GM19239 (cell line): ENCODE results near the gene GNA12.

Experiments used
- DNase-seq: peaks from one replicate; pipeline ENCODE4 v3.0.0; 2011; ENCODE audit warnings: low spot score; ENCODE audit not compliant: insufficient read length
- FAIRE-seq: peaks from 2 replicates; lab custom pipeline; 2011; peaks lifted over from hg19 to GRCh38; lab: Jason Lieb, UNC

Gene GNA12

DNA sequence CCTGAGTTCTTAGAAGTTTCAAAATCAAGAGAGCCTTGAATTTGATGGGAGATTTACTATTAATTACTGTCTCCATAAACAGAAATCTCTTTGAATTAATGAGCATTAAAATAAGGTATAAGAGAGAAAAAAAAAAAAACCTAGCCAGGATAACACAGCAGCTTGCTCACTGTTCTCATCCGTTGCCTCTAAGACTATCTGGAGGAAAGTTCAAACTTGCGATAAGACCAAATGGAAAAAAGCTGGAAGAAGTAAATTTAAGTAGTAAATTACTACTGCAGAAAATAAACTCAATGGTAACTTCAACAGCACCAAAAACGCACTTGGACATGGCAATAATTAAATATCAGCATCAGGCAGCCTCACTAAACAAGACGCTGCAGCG is 36.7 kb downstream of the GNA12 start:
- no peak for FAIRE-seq
- no peak for DNase-seq

DNA sequence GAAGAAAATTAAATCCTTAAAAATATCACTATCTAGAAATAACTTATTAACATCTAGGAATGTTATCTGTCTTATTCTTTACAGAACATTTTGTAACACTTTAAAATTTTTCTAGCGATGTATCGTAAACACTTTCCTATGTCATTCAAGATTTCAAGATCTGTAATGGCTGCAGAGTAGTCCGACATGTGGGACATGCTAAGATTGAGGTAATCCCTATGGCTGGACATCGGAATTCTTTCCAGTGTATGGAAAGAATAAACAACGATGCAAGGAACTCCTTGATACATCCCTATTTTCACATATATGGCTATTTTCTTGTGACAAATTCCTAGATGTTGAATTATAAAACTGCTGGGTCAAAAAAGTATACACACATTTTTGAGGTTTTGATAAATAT is 37.5 kb downstream of the GNA12 start:
- FAIRE-seq = no peak

DNA sequence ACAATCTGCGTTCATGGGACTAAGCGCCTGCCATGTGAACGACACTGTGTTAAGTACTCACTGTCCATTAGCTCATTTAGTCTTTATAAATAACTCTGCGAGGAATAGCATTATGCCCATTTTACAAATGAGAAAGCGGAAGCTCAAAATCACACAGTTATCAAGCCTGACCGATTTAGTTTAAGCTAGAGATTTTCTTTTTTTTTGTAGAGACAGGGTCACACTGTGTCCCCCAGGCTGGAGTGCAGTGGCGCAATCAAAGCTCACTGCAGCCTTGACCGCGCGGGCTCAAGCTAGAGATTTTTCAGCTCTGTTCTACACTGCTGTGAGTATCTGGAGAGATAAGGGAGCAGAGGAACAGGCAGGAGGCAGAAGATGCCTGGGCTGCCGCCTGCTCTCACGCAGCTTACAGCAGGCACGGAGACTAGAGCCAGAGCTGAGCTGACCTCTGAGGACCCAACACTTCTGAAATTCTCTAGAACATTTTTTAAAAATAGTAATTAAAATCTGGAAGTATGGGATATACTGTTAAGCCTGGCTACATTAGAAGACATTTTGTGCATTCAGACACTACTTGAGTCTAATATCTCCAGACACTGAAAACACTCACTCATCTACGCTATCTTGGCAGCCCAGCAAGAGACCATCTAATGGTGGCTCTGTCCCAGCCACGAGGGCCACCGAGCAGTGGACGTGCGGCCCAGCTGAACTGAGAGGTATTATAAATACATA is 38.7 kb downstream of the GNA12 start:
- DNase-seq = no peak
- no peak for FAIRE-seq

More for the DNA sequence above, 37.5 kb downstream of the GNA12 start:
- no peak for DNase-seq

DNA sequence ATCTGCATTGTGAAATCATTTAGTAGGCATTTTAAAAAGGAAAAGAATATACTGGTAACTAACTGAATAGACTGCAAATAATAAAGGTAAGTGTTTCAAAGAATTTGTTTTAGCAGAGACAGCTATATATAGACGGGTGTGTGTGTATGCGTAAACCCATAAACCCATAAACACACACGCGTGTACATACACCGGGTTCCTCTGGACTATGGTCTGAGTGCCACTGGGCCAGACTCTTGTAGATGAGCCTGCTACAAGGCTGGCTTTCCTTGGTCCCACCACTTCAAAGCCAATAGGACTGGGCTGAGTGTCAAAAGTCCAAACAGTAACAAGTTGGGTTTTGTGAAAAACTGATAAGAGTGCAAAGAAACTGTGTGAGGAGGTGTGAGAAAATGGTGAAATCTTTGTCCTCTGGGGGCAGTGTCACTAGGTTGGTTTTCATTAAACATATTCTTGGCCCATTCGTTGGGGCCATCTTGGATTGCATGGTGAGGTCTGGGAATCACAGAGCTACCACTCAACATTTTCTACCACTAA is 39.8 kb downstream of the GNA12 start:
- FAIRE-seq (no peak), DNase-seq (no peak)

DNA sequence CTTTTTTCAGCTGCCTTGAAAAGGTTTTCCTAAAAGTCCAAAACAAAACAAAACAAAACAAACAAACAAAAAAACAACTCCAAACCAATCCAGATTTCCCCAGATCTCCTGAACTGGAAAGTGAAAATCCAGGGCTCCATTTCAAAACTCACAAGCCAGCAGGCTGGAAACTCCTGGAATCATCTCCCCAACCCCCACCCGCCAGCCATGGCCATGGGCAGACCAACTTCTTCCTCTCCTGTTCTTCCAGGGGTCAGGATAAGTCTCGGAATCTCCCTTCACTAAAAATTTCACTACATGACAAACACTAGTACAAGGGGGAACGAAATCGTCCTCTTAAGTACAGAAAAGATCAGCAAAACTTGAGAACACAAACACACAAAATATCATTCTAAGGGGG is 40.4 kb downstream of the GNA12 start:
- FAIRE-seq (no peak), DNase-seq (no peak)

DNA sequence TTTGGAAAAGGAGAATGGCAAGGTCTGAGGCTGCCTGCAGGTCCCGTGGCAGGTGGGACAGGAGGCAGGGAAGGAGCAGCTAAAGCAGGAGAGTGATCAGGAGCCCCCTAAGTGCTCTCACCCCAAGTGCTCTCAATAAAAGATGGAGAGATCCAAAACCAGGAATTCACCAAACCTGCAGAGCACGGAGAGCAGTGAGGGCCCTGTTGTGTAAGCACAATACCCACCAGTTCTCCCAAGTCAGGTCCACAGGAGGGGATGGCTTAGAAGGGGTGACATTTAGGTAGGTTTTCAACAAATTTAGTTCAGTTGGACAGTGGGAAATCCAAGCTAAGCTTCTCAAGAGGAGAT is 40.8 kb downstream of the GNA12 start:
- FAIRE-seq = no peak
- DNase-seq = no peak

DNA sequence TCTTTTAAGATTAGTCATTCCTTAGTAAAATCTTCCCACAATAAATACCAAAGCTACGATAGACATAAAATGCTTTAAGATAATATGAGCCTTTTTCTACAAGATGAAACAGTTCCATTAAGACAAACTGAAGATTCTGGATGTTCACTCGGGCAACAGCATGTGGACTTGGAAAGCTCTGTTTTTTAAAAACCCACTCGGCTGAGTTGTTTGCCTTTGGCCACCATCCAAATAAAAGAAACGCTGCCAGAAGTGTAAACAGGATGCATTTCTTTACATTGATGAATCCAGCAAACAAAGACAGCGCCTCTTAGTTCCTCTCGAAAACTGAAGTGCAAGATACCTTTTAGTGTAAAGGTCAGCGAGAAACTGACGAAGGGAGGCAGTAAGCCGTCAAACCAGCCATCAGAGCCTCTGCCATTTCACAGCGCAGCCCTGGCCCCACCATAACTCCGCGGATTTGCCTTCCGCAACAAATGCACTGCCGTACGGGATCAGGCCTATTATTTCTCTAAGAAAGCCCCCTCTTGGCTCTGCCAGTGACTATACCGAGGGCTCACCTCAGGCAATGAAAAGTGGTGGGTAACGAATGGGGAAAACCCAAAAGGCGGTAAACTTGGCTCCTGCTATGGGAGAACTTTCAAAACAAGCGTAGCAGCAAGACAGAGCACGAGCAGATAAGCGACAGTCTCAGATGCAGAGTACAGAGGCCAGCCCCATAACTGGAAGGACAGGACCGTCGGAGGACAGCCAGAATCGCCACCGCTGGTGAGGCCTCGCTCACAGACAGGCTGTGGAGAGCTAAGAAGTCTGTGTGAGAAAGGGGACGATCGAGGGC is 41.4 kb downstream of the GNA12 start:
- FAIRE-seq (no peak), DNase-seq (no peak)

DNA sequence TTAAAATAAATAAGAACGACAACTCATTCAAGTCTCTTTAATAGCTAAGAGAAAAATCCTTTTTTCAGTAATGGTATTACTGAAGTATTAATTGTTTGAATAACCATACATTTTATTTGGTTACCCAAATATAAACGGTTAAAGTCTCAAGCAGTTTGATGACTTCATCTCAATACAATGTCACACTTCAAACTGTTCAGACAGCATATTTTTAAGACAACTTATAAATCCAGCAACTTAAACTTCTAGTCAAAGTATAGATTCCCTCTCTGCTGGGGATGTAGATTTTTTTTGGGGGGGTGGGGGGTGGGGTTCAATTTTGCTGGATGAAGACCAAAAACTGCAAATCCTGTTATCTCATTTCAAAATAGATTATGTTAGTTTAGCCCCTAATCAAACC is 42.0 kb downstream of the GNA12 start:
- DNase-seq = no peak
- no peak for FAIRE-seq

DNA sequence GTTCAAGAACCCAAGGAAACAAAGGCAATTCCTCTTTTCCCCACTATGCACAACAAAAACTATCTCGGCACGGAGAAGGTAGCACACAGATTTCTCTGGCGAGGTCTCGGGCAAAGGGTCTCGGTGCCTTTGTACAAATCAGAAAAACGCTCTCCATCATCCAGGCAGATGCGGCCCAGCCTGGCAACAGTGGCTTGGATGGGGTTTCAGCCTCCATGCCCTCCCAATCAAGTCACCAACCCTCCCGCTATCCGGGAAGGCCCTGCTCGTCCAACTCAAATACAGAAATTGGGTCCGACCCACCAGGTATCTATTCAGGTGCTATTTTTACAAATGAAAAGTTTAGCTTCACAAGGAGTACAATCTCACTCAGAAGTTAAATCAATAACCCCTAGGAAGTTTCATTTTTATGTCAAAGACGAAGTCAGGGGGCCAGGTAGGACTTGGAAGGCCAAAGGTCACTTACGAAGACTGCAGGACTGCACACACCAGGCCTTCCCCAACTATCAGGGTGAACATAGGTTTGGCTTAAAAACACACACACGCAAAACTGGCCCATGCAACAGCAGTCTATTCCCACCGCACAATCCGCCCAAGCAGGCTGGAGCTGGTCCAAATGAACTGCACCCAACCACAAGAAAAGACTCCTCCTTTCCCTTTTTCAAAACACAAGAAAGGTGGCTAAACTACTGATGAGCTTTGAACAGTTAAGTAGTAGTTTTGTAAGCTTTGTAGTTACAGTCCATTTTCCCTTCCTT is 43.0 kb downstream of the GNA12 start:
- DNase-seq (no peak), FAIRE-seq (no peak)

DNA sequence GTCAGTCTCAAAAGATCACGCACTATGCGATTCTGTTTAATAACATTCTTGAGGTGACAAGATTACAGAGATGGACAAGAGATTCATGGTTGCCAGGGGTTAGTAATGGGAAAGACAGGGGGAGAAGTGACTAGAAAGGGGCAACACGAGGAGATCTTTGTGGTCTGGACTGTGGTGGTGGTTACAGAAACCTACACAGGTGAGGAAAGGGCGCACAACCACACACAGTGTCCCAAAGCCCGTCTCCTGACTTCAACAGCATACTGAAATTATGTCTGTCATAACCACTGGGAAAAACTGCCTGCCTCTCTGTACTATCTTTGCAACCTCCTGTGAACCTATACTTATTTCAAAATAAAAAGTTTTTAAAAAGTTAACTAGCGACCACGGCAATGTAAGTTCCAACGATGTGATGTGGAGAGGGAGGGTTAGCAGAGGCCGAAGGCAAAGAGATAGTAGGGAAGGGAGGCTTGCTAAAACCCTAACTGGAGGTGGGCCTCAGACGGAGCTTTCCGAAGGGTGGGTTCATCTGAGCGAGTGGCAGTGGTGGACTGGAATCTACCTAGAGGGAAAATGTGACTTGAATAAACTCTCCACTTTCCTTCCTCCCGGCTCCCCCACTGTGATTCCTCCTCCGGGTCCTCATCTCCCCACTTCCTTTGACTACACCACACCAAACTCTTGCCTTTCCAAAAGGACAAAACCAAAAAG is 43.7 kb downstream of the GNA12 start:
- FAIRE-seq (no peak), DNase-seq (no peak)

DNA sequence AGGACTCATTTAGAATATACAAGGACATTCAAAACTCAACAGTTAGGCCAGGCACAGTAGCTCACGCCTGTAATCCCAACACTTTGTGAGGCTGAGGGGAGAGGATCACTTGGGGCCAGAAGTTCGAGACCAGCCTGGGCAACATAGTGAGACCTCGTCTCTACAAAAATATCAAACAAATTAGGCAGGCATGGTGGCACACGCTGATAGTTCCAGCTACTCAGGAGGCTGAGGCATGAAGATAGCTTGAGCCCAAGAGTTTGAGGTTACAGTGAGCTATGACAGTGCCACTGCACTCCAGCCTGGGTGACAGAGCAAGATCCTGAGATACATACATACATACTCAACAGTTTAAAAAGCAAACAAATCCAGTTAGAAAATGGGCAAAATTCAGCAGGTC is 44.9 kb downstream of the GNA12 start:
- FAIRE-seq = no peak
- DNase-seq = no peak

DNA sequence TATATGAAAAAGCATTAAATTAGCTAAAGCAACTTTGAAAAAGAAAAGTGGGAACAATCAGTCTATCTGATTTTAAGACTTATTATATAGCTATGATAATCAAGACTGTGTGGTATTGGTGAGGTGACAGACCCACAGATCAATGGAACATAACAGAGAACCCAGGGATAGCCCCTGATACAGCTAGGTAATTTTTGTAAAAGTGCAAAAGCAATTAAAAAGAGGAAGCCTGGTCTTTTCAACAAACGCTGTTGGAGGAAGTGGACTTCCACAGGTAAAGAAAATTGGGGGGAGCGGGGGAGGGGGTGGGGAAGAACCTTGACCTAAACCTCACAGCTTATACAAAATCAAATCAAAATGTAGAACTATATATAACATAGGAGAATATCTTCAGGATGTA is 45.4 kb downstream of the GNA12 start:
- DNase-seq (no peak), FAIRE-seq (no peak)

DNA sequence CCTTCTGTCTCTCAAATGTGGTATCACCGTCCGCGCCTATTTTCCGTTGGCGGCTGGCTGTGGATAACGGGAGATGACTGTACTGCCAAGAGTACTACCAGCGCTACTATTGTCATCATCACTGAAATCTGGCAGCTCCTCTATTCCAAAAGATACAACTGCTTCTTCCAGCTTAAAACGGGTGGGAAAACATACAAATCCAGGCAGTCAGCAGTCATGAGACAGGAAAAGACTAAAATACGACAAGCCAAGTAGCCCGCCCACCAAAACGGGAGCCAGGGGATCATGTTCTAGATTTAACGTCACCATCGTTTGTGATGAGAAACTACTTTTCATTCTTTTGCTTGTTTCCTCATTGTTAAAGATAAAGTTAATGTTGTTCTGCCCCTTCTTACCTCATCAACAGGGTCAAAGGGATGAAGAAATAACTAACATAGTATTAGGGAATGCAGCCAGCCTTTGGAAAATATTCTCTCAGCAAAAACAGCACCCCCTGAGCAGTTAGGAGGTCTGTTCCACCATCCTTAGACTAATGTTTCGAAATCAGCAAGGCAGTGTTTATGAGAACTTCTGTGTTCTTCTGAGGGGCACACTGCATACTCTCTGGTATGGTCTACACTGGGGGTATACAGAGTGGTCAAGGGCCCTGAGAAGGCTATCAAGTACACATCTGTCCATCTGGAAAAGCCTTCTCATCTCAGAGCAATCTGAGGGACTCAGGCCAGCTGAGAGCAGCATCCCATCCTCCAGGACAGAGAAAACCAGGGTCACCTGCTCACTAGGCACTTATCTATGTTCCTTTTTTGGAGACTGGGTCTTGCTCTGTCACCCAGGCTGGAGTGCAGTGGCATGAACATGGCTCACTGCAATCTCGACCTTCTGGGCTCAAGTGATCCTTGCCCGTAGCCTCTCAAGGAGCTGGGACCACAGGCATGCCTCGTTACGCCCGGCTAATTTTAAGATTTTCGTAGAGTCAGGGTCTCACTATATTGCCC is 47.5 kb downstream of the GNA12 start:
- no peak for DNase-seq
- no peak for FAIRE-seq

DNA sequence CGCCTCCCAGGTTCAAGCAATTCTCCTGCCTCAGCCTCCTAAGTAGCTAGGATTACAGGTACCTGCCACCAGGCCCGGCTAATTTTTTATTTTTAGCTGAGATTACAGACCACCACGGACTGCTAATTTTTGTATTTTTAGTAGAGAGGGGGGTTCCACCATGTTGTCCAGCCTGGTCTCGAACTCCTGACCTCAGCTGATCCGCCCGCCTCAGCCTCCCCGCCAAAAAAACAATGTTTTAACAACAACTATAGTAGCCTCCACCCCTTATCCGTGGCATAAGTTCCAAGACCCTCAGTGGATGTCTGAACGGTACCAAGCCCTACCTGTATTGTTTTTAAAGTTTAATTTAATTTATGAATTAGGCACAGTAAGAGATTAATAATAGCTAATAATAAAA is 48.2 kb downstream of the GNA12 start:
- DNase-seq (no peak), FAIRE-seq (no peak)

DNA sequence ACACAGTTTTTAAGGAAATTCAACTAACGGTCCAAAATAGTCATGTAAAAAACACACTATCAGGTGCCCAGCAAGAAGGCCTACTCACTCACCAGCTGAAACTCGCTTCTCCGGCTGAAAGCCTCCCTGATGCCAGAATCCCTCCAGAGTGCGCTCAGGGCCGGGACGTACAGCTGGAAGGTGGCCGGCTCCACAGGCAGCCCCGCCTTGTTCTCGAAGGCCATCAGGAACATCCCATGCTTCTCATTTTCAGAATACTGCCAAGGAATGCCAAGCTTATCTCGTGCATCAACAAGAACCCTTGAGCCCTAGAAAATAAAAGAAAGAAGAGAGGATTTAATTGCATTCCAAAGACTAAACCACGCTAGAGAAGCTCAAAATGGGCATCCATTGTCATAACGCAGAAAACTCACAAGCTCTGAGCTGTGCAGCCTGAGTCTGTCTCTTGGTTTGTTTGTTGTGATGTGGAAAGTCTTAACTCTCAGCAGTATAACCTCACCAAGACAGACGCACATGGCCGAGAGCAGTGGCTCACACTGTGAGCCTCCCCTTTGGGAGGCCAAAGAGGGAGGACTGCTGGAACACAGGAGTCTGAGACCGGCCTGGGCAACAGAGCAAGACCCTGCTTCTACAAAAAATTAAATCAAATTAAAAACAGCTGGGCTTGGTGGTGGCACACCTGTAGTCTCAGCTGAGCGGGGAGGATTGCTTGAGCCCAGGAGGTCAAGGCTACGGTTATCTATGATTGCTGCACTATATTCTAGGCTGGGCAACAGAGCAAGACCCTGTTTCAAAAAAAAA is 49.1 kb downstream of the GNA12 start:
- DNase-seq (no peak), FAIRE-seq (no peak)

DNA sequence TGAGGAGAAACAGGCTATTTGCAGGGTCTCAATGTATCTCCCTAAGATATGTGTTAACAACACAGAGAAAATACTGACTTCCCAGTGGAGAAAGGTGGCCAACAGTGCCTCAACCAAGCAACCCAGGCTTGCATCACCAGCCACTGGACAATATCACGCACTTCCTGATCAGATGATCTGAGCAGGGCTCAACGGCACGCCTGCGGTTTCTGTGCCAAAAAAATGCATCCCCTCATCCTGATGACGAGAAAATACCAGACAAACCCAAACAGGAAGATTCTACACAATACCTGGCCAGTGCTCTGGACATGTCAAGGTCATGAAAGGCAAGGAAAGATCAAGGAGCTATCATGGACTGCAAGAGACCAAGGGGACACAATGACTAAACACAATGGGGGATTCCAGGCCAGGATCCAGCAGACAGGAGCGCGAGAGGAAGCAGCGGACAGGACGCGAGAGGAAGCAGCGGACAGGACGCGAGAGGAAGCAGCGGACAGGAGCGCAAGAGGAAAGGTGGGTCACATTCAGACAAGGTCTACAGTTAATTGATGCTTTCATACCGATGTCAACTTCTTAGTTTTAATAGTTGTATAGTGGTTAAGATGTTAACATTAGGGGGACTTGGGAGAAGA is 51.1 kb downstream of the GNA12 start:
- FAIRE-seq = no peak
- DNase-seq = no peak

DNA sequence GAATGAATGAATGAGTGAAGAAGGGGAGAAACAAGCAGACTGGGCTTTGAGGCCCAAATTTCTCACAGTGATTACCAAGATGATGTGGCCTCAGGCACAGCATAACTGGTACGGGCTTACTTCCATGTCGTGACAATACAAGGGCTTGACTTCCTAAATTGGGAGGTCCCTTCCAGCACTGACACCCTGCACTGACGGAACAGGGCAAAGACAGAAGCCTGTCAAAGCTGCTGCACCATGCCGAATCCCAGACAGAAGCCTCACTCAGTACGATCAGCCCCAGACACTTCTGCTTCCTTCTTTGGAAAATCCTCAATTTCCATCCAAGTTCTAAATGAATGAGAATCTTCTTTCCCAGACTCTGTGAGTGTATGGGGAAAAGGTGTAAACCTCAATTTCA is 51.9 kb downstream of the GNA12 start:
- FAIRE-seq = no peak

DNA sequence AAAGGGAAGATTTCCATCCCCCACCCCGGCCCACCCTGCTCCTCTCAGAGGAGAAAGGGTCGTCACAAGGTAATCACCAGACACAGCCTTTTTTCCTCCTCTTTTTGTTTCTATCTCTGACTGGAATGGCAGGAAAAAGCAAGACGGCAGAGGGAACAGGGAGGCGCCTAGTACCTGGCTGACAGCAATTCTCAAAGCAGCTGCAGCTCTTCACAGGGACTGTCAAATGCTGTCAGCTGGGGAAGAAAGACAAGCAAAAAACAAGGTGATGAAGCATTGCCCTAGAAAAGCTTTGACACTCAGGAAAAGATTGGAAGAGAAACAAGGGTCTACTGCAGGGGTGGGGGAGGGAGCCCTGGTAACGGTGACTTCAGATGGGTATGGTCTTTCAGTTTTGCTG is 52.7 kb downstream of the GNA12 start:
- DNase-seq = no peak
- no peak for FAIRE-seq

More for the DNA sequence above, 51.9 kb downstream of the GNA12 start:
- no peak for DNase-seq
